HL-60 (cell line): ENCODE measurements around the gene PCSK4.
"Not testable (repeated sequence)": the region's sequence is repeated elsewhere in the genome, so short reads cannot be mapped to it uniquely, and the experiment has no call there.

ENCODE experiments used
- DNase-seq, 2 experiments: peaks; one replicate each; pipeline ENCODE4 v3.0.0-alpha.2; 2010 to 2020; ENCODE audit warnings: low read depth in 1 of 2, low spot score in 1 of 2
- H3K27ac ChIP-seq: fragments of 250-450 bp; sonication (Bioruptor Pico); replicated peaks from 2 replicates; pipeline ENCODE4 v1.5.1; 2020; ENCODE audit warnings: mild to moderate bottlenecking, moderate library complexity
- H3K27me3 ChIP-seq: fragments of 250-450 bp; sonication (Bioruptor Pico); 2 replicates; pipeline ENCODE4 v1.5.1; 2021; ENCODE audit warnings: mild to moderate bottlenecking, moderate library complexity; ENCODE audit not compliant: insufficient read depth, poor library complexity, severe bottlenecking
- H3K4me3 ChIP-seq: replicated peaks from 2 replicates; pipeline ENCODE4 v1.5.1; 2011; ENCODE audit warnings: mild to moderate bottlenecking, control low read depth, low read length; ENCODE audit not compliant: insufficient read depth
- GABPA ChIP-seq: IDR thresholded peaks from 2 replicates; pipeline ENCODE4 v1.6.1; 2012; ENCODE audit warnings: low read depth
- POLR2AphosphoS5 ChIP-seq: IDR thresholded peaks from 2 replicates; pipeline ENCODE4 v1.6.1; 2012; ENCODE audit warnings: low read depth
- SPI1 ChIP-seq: IDR thresholded peaks from 2 replicates; pipeline ENCODE4 v1.6.1; 2012; ENCODE audit warnings: low read depth, mild to moderate bottlenecking, borderline replicate concordance
- TF ChIP-seq, protein P1 (sequence below): IDR thresholded peaks from 2 replicates; pipeline ENCODE4 v1.6.1; 2012; ENCODE audit warnings: low read depth; ENCODE audit not compliant: insufficient replicate concordance
- TF ChIP-seq, protein P2 (sequence below): IDR thresholded peaks from one replicate; pipeline ENCODE4 v1.5.1; 2011; ENCODE audit warnings: low read length, control low read depth, inconsistent platforms; ENCODE audit not compliant: insufficient read depth

PCSK4 gene

DNA sequence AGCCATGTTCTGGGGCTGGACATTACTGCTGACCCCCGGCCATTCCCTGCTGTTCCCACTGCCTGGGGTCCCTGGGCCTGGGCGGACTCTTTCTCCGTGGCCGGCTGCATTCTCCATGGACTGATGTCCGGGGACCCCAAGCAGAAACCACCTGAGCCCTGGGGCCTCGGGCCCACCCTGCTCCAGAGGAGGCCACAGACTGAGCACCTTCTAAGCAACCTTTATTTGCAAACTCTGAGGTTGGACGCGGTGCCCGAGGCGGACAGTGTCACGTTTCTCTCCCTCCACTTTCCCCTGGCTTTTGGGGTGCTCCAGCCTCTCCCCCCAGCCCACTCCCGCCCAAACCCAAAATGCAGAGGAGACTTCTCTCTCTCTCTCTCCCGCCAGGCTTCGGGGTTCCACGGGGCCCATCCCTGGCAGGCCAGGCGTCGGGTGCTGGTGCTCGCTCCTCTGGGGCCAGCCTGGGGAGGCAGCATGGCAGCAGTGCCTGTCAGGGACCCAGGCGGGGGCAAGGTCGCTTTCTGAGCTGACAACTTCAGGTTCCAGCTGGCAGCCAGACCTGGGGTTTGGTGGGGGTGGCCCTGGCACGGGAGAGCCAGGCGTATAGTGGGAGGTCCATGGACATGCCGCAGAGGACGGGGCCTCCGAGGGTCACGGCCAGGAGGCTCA is 8.8 kb downstream of the PCSK4 start:
- no peaks in the 10 kb centered on the region for H3K27me3 ChIP-seq
- H3K27ac ChIP-seq, result no peak overlapping the region
- no peak for TF ChIP-seq POLR2AphosphoS5
- TF ChIP-seq, protein P1, sequence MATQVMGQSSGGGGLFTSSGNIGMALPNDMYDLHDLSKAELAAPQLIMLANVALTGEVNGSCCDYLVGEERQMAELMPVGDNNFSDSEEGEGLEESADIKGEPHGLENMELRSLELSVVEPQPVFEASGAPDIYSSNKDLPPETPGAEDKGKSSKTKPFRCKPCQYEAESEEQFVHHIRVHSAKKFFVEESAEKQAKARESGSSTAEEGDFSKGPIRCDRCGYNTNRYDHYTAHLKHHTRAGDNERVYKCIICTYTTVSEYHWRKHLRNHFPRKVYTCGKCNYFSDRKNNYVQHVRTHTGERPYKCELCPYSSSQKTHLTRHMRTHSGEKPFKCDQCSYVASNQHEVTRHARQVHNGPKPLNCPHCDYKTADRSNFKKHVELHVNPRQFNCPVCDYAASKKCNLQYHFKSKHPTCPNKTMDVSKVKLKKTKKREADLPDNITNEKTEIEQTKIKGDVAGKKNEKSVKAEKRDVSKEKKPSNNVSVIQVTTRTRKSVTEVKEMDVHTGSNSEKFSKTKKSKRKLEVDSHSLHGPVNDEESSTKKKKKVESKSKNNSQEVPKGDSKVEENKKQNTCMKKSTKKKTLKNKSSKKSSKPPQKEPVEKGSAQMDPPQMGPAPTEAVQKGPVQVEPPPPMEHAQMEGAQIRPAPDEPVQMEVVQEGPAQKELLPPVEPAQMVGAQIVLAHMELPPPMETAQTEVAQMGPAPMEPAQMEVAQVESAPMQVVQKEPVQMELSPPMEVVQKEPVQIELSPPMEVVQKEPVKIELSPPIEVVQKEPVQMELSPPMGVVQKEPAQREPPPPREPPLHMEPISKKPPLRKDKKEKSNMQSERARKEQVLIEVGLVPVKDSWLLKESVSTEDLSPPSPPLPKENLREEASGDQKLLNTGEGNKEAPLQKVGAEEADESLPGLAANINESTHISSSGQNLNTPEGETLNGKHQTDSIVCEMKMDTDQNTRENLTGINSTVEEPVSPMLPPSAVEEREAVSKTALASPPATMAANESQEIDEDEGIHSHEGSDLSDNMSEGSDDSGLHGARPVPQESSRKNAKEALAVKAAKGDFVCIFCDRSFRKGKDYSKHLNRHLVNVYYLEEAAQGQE, result no peak
- TF ChIP-seq GABPA, result no peak
- TF ChIP-seq, protein P2, sequence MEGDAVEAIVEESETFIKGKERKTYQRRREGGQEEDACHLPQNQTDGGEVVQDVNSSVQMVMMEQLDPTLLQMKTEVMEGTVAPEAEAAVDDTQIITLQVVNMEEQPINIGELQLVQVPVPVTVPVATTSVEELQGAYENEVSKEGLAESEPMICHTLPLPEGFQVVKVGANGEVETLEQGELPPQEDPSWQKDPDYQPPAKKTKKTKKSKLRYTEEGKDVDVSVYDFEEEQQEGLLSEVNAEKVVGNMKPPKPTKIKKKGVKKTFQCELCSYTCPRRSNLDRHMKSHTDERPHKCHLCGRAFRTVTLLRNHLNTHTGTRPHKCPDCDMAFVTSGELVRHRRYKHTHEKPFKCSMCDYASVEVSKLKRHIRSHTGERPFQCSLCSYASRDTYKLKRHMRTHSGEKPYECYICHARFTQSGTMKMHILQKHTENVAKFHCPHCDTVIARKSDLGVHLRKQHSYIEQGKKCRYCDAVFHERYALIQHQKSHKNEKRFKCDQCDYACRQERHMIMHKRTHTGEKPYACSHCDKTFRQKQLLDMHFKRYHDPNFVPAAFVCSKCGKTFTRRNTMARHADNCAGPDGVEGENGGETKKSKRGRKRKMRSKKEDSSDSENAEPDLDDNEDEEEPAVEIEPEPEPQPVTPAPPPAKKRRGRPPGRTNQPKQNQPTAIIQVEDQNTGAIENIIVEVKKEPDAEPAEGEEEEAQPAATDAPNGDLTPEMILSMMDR, result no peak
- TF ChIP-seq SPI1, result no peak
- H3K4me3 ChIP-seq, result no peak overlapping the region
- no peak for DNase-seq

DNA sequence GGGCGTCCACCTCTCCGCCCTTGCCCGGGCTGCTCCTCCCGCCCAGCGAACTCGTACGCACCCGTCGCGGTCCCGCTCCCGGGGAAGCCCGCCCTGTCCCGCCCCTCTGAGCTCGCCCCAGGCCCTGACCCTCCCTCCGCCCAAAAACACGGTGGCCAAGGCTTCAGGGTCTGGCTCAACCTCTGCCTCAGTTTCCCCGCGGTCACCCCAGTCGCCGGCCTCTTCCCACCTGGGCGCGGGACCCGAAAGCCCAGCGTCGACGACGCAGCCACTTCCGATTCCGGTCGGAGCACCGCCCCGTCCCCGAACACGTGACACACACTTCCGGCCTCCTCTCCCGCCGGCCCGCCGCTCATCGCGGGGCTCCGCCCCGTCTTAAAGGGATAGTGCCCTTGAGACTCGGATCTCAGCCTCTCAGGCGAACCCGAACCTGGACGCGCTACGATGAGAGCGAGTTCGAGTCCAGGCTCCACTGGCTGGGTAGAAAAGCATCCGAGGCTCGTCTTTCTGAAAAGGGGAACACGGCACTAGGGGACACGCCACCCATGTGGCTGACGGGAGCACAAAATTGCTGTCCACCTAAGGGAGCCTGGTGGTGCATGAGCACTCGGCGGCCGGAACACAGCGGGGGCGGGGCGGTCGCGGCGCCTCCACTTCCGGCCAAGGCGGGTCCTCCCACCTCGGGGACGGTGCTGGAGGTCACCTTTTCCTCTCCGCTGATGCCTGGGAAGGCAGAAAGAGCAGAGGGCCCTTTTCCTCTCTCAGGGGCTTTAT is 11.0 kb downstream of the PCSK4 start, which contains the start of gene C19orf25:
C19orf25 (minus strand) TSS at position 282 of the 774 bp plus-strand sequence. CDS start 312 bp downstream, outside the sequence.
- TF ChIP-seq, protein P1, result peak; percentile 33
- peak; percentile 78; the same call in 1 of the 2 replicates for TF ChIP-seq POLR2AphosphoS5
- TF ChIP-seq GABPA, result peak; percentile 78
- TF ChIP-seq, protein P2, result no peak
- peak; percentile 20; the same call in 1 of the 2 replicates for TF ChIP-seq SPI1
- Histone ChIP-seq H3K27ac (peak within 1 kb of the TSS; percentile 81), H3K27me3 (no peaks in the 10 kb centered on the region), H3K4me3 (peak within 1 kb of the TSS; percentile 99)
- DNase-seq, result peak; percentile 92 to 96

DNA sequence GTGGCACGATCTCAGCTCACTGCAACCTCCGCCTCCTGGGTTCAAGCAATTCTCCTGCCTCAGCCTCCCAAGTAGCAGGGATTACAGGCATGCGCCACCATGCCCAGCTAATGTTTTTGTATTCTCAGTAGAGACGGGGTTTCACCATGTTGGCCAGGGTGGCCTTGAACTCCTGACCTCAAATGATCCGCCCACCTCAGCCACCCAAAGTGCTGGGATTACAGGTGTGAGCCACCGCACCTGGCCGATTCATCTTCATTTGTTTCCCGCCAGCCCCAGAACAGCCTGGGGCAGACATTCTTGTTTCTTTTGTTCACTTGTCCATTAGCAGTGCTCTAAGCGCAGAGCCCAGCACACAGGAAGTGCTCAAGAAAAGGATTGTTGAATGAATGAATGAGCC is 13.1 kb downstream of the PCSK4 start:
- H3K4me3 ChIP-seq, DNase-seq, H3K27ac ChIP-seq, H3K27me3 ChIP-seq: not testable (repeated sequence)

DNA sequence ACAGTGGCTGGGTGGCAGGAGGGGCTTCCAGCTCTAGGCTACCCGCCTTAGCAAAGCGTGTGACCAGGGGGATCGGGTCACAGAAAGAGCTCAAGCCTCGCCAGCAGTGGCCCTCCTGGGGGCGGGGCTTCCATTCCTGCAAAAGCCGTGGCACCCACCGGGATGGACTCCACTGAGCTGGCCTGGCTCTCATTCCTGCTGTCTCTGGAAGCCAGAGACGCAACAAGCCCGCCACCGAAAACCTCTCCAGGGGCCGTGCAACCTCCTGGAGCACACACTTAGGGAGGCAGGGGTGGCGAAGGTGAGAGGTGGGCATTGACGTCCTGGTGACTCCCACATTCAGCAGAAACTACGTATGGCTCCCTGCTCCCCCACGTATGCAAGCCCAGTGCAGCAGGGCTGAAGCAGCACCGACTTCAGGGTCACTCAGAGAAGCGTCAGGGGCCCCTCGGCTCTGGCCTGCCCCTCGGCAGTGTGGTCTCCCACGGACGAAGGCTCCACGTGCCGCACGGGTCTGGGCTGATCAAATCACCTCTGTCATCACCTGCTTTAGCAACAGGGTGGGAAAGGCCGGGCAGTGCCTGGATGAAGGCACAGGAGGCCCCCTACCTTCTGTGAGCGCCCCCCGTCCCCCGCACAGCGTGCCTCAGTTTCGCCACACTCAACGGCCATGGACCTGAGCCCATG is 14.3 kb downstream of the PCSK4 start:
- no peak overlapping the region for H3K4me3 ChIP-seq
- no peak overlapping the region for H3K27ac ChIP-seq
- H3K27me3 ChIP-seq, result peaks cover 15% of the 10 kb centered on the region
- TF ChIP-seq POLR2AphosphoS5 (no peak), GABPA (no peak), SPI1 (no peak)
- TF ChIP-seq, protein P1, result no peak
- TF ChIP-seq, protein P2, result no peak
- DNase-seq, result no peak
